ENCODE data around the gene MUC20. TPM values are rescaled to one million over a fixed set of nuclear protein-coding genes. Genes with fewer than 3 reads are reported as not detected.
"Not testable (repeated sequence)": the region's sequence is repeated elsewhere in the genome, so short reads cannot be mapped to it uniquely, and the experiment has no call there.

The MUC20 gene
- total RNA-seq, 2 experiments from 2014 or later, result 0.63 to 1.0 TPM

DNA sequence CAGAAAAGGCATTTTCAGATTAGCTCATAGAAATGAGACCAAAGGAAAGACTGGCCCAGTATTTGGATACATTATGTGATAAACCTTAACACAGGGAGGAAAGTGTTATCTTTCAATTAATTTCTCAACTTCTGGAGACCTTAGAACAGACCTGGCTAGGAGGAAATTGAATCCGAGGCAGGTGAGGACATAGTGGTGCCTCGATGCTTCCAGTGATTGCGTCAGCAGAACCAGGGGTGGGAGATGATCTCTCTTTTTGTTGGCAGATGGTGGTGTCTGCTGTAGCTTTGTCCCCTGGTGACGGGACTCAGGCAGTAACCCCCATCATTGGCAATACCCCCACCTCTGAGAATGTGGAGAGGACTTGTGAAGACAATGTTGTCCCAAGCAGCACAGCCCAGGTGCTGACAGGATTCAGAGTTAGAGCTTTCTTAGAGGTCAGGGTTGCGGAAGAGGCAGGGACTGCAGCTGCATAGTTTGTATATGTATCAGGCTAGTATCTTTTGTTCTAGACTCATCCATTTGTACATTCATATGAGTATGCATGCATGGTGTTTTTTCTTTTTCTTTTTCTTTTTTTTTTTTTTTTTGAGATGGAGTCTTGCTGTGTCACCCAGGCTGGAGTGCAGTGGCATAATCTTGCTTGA lies 27.9 kb upstream of the MUC20 start:
- ChIA-PET CTCF (no interaction called here), POLR2A (interaction anchor here (0.6 kb wide), 1 partner anchor 11 kb away, joined by 9 read pairs; no protein-coding TSS in a partner anchor)

DNA sequence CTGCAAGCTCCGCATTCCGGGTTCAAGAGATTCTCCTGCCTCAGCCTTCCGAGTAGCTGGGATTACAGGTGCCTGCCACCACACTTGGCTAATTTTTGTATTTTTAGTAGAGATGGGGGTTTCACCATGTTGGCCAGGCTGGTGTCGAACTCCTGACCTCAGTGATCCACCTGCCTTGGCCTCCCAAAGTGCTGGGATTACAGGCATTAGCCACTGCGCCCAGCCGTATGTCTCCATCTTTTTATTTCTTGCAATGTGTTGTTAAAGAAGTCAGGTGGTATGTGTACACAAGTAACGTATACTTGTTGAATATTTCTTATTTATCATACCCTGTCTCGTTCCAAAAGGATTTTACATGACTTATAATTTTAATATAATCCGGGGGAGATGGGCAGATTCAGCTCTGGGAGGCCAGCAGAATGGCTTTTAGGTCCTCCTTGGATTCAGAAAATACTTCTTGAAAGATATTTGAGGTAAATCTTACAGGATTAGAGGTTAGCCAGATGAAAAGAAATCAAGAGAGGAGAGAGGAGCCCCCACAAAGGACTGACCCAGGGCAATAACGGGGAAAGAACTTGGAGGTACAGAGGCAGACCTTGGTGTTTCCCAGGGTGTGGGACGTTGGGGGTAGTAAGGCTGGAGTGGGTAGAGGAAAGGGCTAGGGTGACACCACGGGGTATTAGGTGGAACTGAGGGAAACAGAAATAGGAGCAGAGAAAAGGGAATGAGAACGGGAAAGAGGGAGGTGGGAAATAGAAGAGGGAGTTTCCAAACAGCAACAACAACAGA lies 27.2 kb upstream of the MUC20 start:
- CTCF ChIA-PET, result no interaction called here
- POLR2A ChIA-PET, result interaction anchor here (0.6 kb wide), 1 partner anchor 10 kb away, joined by 9 read pairs; no protein-coding TSS in a partner anchor

DNA sequence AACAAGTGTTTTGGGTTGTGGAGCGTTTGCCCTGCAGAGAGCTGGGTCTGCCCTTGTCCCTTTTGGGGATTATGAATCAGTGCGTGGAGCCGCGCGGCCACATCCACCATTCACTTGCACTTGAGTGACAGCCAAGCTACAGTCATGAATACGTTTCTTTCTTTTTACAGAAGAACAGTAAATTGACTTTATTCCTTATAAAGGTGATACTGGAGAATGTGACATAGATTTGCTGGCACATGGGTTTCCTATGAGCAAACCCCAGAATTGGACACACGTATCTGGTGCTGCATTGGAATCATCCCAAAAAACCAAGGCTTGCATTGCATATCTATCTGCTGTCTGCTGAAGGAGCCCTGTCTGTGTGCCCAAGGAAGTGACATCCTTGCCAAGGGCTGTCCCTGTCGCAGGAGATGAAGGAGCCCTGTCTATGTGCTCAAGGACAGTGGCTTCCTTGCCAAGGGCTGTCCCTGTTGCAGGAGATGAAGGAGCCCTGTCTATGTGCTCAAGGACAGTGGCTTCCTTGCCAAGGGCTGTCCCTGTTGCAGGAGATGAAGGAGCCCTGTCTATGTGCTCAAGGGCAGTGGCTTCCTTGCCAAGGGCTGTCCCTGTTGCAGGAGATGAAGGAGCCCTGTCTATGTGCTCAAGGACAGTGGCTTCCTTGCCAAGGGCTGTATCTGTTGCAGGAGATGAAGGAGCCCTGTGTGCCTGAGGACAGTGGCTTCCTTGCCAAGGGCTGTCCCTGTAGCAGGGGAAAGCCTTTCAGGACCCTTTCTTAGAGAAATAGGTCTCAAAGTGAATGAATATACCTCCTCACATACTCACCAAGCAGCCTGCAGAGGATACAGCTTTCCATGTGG lies 26.3 kb upstream of the MUC20 start:
- POLR2A ChIA-PET, result not testable (repeated sequence)
- CTCF ChIA-PET, result interaction anchor here (0.6 kb wide), 1 partner anchor 65 kb away, joined by 3 read pairs; no protein-coding TSS in a partner anchor

DNA sequence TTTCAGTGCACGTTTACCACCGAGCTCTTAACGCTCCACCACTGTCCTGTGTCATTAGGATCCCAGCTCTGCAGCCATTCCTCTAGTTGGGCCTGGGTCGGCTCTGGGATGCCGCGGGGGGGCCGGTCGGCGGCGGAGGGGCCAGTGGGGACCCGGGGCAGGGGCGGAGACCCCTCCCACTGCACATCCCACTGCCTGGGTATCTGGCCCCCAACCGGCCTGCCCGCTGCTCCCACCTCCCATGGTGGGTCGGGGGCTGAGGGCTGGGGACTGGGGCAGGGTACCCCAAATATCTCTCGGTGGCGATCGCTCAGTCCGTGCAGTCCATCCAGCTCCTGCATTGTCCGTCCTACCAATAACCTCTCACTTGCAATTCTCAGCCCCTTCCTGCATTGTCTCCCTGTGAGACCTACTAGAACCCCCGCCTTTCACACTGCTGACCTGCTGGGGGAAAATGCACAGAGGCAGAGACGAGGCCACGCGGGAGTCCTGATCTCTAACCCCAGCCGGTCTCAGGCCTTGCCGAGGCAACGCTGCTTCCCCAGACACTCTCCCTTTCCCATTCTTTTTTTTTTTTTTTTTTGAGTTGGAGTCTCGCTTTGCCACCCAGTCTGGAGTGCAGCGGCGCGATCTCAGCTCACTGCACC lies 24.0 kb upstream of the MUC20 start:
- CTCF ChIA-PET, result interaction anchor here (0.7 kb wide), 1 partner anchor 444 kb away, joined by 3 read pairs; no protein-coding TSS in a partner anchor
- POLR2A ChIA-PET, result no interaction called here

DNA sequence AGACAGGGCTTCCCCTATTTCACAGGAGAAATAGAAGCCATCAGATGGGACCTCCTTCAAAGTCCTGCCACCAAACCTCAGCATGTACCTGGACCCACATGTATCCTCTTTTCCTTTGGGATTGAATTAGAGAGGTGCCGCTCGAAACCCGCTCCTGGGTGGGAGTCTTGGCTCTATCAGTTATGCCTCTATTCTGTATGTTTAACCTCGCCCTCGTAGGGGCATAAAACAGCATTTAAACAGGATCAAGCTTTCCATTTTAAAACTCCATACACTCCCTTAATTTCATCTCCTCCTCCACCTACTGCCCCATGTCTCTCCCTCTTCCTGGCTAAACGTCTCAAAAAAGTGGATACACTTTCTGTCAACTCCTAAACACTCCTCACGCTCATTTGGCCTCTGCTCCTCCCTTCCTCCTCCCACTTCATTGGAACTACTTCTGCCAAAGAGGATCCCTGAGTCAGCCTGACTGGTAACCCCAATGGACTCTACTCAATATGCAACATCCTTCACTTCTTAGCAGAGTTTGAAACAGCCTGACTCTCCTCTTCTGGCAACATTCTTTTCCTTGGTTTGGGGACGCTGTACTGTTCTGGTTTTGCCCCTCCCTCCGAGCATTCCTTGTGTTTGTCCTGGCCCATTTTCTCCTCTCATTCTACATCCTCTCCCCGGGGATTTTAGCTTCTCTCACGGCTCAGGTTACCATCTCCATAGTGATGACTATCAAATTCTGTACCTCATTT lies 23.0 kb upstream of the MUC20 start:
- POLR2A ChIA-PET, result no interaction called here
- CTCF ChIA-PET, result interaction anchor here (0.5 to 0.7 kb wide), 2 partner anchors 45 to 445 kb away, joined by 3 to 6 read pairs; no protein-coding TSS in a partner anchor

DNA sequence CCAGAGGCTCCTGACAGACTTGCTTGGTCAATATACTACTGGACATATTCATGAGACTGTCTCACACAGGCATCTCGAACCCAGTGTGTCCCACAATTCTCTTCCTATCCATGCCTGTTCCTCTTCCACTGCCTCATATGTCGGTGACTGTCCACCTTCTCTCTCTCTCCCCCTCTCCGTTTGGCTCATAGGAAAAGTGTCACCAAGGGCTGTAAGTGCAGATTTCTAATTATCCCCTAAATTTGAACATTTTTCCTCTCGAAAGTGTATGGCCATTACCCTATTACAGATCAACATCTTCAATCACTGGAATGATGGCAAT lies 22.5 kb upstream of the MUC20 start:
- ChIA-PET POLR2A (no interaction called here), CTCF (no interaction called here)

DNA sequence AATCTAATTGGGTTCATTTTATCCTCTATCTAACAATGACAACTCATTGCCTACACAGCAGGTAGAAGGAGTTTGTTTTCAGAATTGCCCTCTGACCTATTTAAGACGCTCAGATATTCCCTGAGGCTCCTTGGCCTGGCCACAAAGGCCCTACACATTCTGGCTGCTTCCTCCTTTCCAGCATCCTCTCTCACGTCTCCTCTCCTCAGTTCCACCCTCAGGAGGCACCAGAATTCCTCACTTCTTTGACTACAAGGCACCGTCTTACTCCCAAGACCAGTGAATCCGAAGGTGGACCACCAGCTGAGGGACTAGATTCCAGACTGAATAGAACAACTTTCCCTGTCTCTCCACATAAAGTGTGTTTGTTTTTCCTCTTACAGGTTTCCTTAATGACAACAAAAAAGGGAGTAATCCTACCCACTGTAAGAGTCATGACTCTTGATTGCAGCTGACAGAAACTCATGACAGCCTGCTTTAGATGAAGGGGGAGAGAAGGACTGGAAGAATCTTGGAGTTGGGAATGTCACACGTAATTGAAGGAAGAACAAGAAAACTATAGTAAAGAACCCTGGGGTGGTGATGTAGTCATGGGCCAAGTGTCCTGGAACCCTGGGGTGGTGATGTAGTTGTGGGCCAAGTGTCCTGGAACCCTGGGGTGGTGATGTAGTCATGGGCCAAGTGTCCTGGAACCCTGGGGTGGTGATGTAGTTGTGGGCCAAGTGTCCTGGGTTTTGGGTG lies 22.0 kb upstream of the MUC20 start:
- ChIA-PET POLR2A (no interaction called here), CTCF (interaction anchor here (0.8 kb wide), 1 partner anchor 17 kb away, joined by 4 read pairs; no protein-coding TSS in a partner anchor)

DNA sequence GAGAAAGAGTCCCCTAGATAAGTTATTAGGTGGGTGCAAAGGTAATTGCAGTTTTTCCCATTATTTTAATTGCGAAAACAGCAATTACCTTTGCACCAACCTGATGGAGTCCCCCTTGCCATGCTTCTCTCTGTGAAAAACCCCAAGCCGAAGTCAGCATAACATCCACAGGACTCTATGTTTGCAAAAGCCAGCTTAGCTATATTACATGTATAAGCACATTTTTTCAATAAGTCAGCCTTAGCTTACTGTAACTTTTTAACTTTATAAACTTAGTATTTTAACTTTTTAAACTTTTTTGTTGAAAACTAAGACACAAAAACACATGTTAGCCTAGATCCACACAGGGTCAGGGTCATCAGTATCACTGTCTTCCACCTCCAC lies 21.4 kb upstream of the MUC20 start:
- CTCF ChIA-PET, result interaction anchor here (0.8 kb wide), 1 partner anchor 16 kb away, joined by 4 read pairs; no protein-coding TSS in a partner anchor
- POLR2A ChIA-PET, result no interaction called here

DNA sequence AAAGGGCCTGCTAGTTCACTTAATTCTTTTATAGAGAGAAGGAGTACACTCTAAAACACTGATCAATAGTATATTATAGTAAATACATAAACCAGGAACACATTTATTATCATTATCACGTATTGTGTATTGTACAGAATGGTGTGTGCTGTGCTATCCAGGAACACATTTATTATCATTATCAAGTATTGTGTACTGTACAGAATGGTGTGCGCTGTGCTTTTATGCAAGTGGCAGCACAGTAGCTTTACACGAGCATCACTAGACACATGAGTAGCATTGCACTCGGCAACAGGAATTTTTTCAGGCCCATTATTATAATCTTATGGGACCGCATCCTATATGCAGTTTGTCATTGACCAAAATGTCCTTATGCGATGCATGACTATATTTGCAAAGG lies 20.9 kb upstream of the MUC20 start:
- ChIA-PET POLR2A (no interaction called here), CTCF (interaction anchor here (0.8 kb wide), 1 partner anchor 16 kb away, joined by 4 read pairs; no protein-coding TSS in a partner anchor)

DNA sequence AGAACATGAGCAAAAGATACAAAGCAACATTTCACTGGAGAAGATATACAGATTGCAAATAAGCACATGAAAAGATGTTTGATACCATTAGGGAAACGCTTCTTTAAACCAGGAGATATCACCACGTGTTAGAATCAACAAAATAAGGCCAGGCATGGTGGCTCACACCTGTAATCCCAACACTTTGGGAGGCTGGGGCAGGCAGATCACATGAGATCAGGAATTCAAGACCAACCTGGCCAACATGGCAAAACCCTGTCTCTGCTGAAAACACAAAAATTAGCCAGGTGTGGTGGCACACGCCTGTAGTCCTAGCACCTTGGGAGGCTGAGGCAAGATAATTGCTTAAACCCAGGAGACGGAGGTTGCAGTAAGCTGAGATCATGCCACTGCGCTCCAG lies 20.5 kb upstream of the MUC20 start:
- POLR2A ChIA-PET, result no interaction called here
- CTCF ChIA-PET, result no interaction called here

DNA sequence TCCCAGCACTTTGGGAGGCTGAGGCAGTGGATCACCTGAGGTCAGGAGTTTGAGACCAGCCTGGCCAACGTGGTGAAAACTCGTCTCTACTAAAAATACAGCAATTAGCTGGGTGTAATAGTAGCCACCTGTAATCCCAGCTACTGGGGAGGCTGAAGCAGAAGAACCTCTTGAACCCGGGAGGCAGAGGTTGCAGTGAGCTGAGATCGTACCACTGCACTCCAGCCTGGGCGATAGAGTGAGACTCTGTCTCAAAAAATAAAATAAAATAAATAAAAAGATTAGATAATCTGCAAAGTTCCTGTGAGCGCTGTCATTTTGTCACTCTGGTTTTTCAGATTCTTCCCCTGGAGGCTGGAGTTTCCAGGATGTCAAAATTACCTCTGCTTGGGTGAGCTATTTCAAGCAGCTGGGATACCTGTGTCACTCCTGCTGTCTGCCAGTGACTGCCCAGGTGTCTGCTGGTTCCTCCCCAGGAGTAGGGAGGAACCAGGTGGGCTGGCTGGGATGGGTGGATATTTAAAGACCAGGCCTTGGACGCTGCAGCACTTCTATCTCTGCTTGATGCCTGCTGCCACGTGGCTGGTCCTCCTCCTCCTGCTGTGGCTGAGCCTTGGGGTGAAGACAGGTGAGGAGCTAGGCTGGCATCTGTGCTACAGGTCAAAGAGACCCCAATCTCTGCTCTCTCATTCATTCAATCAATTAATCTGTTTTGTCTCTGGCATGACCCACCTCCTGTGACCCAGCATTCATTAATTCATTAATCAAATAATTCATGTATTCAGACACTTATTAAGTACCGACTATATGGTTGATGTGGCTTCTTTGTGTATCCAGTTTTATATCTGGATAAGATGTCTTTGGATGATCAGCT lies 19.5 kb upstream of the MUC20 start:
- ChIA-PET POLR2A (no interaction called here), CTCF (interaction anchor here (1.6 kb wide), 1 partner anchor 149 kb away, joined by 3 read pairs; no protein-coding TSS in a partner anchor)

DNA sequence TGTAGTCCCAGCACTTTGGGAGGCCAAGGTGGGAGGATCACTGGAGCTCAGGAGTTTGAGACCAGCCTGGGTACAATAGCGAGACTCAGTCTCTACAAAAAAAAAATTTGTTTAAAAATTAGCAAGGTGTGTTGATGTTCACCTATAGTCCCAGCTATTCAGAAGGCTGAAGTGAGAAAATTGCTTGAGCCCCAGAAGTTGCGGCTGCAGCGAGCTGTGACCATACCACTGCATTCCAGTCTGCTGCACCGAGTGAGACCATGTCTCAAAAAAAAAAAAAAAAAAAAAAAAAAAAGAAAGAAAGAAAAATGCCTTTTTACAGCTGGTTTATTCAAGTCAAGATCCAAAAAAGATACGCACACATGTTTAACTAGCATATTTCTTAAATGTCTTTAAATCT lies 17.0 kb upstream of the MUC20 start:
- POLR2A ChIA-PET, result interaction anchor here (0.6 to 0.9 kb wide), 2 partner anchors 11 to 408 kb away, joined by 3 to 9 read pairs; no protein-coding TSS in a partner anchor
- CTCF ChIA-PET, result interaction anchor here (1.6 kb wide), 1 partner anchor 24 kb away, joined by 4 read pairs; no protein-coding TSS in a partner anchor

DNA sequence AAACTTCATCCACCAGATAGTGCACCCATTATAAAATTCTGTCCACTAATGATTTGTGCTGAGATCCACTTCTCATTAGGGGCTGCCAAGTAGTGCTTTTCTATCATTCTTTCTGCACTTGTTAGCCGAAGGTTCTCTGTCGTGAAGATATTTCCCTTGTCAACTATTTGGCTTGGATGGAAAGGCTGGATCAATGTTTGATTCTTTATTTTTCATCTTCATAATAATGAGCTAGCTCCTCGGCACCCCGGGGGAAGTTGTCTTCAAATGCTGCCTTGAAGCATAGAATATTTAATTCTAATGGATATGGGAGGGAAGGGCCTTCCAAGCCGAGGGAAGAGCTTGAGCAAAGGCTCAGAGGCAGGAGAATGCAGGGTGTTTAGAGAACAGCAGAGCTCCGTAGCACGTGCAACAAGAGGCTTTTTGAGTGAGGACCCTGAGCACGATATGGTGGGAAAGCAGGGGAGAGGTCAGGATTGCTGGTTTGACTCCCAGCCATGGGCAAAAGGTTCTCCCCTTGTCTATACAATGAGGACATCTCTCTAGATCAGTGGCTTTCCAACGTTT lies 16.3 kb upstream of the MUC20 start:
- ChIA-PET CTCF (interaction anchor here (1.6 kb wide), 1 partner anchor 23 kb away, joined by 4 read pairs; no protein-coding TSS in a partner anchor), POLR2A (interaction anchor here (0.6 kb wide), 1 partner anchor 11 kb away, joined by 9 read pairs; no protein-coding TSS in a partner anchor)

DNA sequence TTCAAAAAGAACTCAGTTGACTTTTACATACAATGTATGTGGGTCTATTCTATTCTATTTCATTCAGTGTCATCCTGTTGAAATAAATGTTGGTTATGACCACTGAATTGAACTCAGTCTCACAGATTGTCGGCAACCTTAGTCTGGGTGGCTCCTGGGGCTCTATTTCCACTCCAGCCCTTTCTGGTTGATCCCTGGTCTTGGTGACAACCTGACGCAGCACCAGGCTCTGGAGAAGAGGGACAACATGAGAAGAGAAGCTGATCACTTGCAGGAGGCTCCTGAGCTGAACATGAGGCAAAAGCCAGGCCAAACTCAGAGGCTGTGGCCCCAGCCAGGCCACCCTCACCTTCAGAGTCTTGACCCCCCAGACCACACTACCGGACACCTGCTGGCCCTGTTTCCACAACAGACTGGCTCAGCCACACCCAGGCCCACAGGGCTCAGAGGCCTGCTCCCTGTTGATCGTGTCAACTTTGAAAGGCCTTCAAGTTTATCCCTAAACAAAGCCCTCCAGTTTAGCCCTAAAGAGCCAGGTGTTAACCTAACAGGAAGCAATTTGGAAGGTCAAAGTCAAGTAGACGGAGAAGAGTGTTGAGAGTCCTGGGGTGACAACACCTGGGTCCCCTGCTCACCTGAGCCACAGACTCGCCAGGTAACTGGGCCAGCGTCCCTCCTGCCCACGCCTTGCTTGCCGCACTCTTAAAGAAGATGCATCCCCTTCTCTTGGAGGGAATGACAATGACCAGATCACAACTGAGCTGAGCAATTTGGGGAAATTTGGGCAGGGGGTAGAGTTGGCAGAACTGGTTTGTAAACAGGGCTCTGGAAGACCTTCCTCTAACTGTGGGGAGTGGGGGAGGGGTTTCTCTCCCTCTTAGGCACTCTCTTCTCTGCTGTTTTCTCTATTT lies 15.4 kb upstream of the MUC20 start:
- ChIA-PET POLR2A (no interaction called here), CTCF (no interaction called here)

DNA sequence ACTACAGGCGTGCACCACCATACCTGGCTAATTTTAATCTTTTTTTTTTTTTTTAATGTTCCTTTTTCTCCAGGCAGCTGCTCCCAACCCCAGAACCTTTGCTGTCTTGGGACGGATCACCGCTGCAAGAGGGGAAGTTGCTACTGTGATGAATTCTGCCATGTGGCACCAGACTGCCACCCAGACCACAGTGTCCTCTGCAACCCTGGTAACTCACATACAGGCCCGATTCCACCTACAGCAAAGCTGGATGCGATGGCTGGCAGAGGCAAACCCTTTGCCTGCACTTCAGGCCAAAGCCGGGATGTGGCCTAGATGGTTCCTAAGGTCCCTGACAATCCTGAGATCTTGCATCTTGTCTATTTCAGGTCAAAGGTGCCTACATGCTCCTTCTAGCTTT lies 12.7 kb upstream of the MUC20 start:
- CTCF ChIA-PET, result interaction anchor here (1.7 kb wide), 2 partner anchors 10 to 143 kb away, joined by 5 to 6 read pairs; no protein-coding TSS in a partner anchor
- POLR2A ChIA-PET, result no interaction called here
